Endodermal cell (in vitro differentiated cells): ENCODE measurements around the gene KCNK10. TPM values are rescaled to one million over a fixed set of nuclear protein-coding genes. Genes with fewer than 3 reads are reported as not detected.

ENCODE experiments used
- DNase-seq: peaks from one replicate; pipeline ENCODE4 v3.0.0-alpha.2; 2017
- H3K27ac ChIP-seq: 2 replicates; pipeline ENCODE4 v1.5.1; 2013; ENCODE audit warnings: mild to moderate bottlenecking, low read depth, low read length, moderate library complexity
- H3K27me3 ChIP-seq: 2 replicates; pipeline ENCODE4 v1.6.1; 2013; ENCODE audit warnings: mild to moderate bottlenecking, low read length, moderate library complexity; ENCODE audit not compliant: insufficient read depth, control insufficient read depth, poor library complexity, severe bottlenecking
- H3K36me3 ChIP-seq: 2 replicates; pipeline ENCODE4 v1.7.0; 2013; ENCODE audit warnings: mild to moderate bottlenecking, low read length, moderate library complexity; ENCODE audit not compliant: control insufficient read depth, insufficient read depth
- H3K4me1 ChIP-seq: one replicate; pipeline ENCODE4 v1.7.0; 2013; ENCODE audit warnings: low read length; ENCODE audit not compliant: control insufficient read depth, insufficient read depth
- H3K4me3 ChIP-seq: 2 replicates; pipeline ENCODE4 v1.5.1; 2013; ENCODE audit warnings: mild to moderate bottlenecking, low read length, moderate library complexity
- H3K9ac ChIP-seq: 2 replicates; pipeline ENCODE4 v1.6.1; 2013; ENCODE audit warnings: mild to moderate bottlenecking, low read length, moderate library complexity; ENCODE audit not compliant: poor library complexity, severe bottlenecking; ENCODE audit errors: extremely low read depth
- H3K9me3 ChIP-seq: 2 replicates; pipeline ENCODE4 v1.6.1; 2013; ENCODE audit warnings: mild to moderate bottlenecking, low read length, moderate library complexity; ENCODE audit not compliant: control insufficient read depth
- H3K27ac Mint-ChIP-seq: 2 replicates; pipeline ENCODE4 v1.8.0; 2020; ENCODE audit warnings: mixed read lengths
- H3K27me3 Mint-ChIP-seq: 2 replicates; pipeline ENCODE4 v1.8.0; 2021; ENCODE audit warnings: mild to moderate bottlenecking, mixed read lengths; ENCODE audit not compliant: insufficient read depth
- H3K36me3 Mint-ChIP-seq: 2 replicates; pipeline ENCODE4 v1.8.0; 2020; ENCODE audit warnings: low read depth, mixed read lengths
- H3K4me1 Mint-ChIP-seq: 2 replicates; pipeline ENCODE4 v1.8.0; 2020; ENCODE audit warnings: mixed read lengths
- H3K4me3 Mint-ChIP-seq: 2 replicates; pipeline ENCODE4 v1.8.0; 2020; ENCODE audit warnings: mild to moderate bottlenecking, moderate library complexity, mixed read lengths
- H3K9me3 Mint-ChIP-seq: 2 replicates; pipeline ENCODE4 v1.8.0; 2020; ENCODE audit warnings: mild to moderate bottlenecking, mixed read lengths
- WGBS, 2 experiments: methylation state at CpG; one replicate each; pipeline versions ENCODE4 v1.1.5 to v1.1.7; 2013; ENCODE audit warnings: missing lambda C conversion rate in 2 of 2, mixed read lengths in 1 of 2; ENCODE audit not compliant: insufficient coverage in 1 of 2, insufficient read length in 1 of 2; 5-methylcytosine and 5-hydroxymethylcytosine counted together
- total RNA-seq, 2 donors: library from RNA; stranded (reverse); fragmentation: NEBNext Ultra II Directional in 1 of 2; extraction: Animal tissue kit (Norgen Biotek cat#: 25700) in 1 of 2; gene quantifications; 2 replicates in 1 of 2; 3 replicates in 1 of 2; pipeline ENCODE4 v1.2.1, GENCODE V29; 2021
- TF ChIP-seq, protein P1 (sequence below): fragments of 200-600 bp; sonication (generic); conservative IDR thresholded peaks from 2 replicates; pipeline ENCODE4 v1.5.0; 2021; ENCODE audit warnings: antibody characterized with exemption, mild to moderate bottlenecking

The KCNK10 gene
- total RNA-seq, 2 donors from 2014 or later = 0.24 to 1.8 TPM

DNA sequence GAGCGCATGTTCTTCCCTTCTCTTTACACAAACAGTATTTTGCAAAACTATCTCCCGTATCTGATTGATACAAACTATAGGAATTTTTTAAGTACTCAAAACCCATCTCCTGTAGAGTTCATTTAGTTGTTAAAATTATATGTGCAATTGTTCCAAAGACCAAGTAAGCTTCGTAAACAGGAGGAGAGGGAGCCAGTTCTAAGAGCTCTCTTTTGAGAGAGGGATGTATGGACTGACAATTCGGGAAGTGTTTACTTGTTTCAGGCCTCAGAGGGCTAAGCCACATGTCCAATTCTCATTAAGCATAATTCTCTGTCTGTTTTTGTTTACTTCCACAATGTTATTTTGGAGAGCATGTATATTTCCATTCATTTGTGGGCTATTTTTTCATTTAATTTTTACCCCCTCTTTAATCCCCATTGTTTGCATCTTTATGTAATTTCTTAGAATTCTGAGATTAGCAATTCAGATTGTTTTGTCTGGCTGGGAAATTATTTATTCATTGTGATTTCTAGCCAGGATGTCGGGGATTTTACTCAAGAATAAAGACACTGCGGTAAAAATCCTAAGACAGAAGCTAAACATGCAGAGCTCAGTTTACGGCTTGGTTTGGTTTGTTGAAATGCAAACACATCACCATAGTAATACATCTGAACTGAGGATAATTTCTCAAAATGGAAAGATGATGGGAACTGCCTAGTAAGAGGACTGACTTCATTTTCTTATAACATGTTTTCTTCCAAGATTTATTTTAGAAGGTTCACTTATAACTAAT, 126.8 kb downstream of the KCNK10 start:
- WGBS, 2 experiments = 91 to 96% methylated on average over 5 to 6 of the region's 7 CpGs

DNA sequence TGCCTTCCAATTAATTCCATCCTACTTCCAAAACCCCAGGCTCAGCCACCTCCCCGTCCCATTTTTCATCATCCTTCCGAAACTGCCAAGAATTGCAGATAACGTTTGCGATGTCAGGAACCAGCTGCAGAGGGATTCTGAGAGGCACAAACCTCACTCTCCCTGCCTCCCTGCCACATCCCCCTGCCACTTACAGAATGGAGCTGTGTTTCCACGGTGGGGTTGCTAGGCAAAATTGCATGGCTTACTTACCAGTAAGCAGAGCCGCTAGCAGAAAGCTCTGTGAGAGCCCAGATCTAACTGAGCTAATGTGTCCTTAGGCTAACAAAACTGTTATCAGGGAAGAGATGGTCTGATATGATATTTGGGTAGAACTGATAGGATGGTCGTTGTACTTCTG, 127.4 kb downstream of the KCNK10 start:
- H3K27me3 ChIP-seq = no peaks in the 10 kb centered on the region
- no peak overlapping the region for H3K4me3 Mint-ChIP-seq
- peaks cover 1% of the 10 kb centered on the region for H3K9me3 Mint-ChIP-seq
- no peaks in the 10 kb centered on the region for H3K27me3 Mint-ChIP-seq
- DNase-seq = peak; percentile 63
- no peak overlapping the region for H3K27ac Mint-ChIP-seq
- 58 to 80% methylated on average over 4 to 7 of the region's 7 CpGs for WGBS, 2 experiments
- no peak overlapping the region for H3K9ac ChIP-seq
- H3K36me3 ChIP-seq = no peaks in the 10 kb centered on the region
- no peaks in the 10 kb centered on the region for H3K9me3 ChIP-seq
- no peak overlapping the region for H3K4me3 ChIP-seq
- peak overlapping the region; percentile 7 for H3K27ac ChIP-seq
- no peaks in the 10 kb centered on the region for H3K36me3 Mint-ChIP-seq
- TF ChIP-seq, protein P1, sequence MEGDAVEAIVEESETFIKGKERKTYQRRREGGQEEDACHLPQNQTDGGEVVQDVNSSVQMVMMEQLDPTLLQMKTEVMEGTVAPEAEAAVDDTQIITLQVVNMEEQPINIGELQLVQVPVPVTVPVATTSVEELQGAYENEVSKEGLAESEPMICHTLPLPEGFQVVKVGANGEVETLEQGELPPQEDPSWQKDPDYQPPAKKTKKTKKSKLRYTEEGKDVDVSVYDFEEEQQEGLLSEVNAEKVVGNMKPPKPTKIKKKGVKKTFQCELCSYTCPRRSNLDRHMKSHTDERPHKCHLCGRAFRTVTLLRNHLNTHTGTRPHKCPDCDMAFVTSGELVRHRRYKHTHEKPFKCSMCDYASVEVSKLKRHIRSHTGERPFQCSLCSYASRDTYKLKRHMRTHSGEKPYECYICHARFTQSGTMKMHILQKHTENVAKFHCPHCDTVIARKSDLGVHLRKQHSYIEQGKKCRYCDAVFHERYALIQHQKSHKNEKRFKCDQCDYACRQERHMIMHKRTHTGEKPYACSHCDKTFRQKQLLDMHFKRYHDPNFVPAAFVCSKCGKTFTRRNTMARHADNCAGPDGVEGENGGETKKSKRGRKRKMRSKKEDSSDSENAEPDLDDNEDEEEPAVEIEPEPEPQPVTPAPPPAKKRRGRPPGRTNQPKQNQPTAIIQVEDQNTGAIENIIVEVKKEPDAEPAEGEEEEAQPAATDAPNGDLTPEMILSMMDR = no peak
- peaks cover 9% of the 10 kb centered on the region for H3K4me1 ChIP-seq
- H3K4me1 Mint-ChIP-seq = peaks cover 30% of the 10 kb centered on the region

More for the DNA sequence above, 126.8 kb downstream of the KCNK10 start:
- Mint-ChIP-seq H3K27ac (no peak overlapping the region), H3K4me3 (no peak overlapping the region), H3K9me3 (peaks cover 1% of the 10 kb centered on the region), H3K27me3 (no peaks in the 10 kb centered on the region), H3K36me3 (no peaks in the 10 kb centered on the region), H3K4me1 (peaks cover 28% of the 10 kb centered on the region)
- Histone ChIP-seq H3K9me3 (no peaks in the 10 kb centered on the region), H3K4me3 (no peak overlapping the region), H3K27me3 (no peaks in the 10 kb centered on the region), H3K27ac (peak overlapping the region; percentile 7), H3K9ac (no peak overlapping the region), H3K36me3 (no peaks in the 10 kb centered on the region), H3K4me1 (peaks cover 9% of the 10 kb centered on the region)
- DNase-seq = no peak
- TF ChIP-seq, protein P1 = no peak

DNA sequence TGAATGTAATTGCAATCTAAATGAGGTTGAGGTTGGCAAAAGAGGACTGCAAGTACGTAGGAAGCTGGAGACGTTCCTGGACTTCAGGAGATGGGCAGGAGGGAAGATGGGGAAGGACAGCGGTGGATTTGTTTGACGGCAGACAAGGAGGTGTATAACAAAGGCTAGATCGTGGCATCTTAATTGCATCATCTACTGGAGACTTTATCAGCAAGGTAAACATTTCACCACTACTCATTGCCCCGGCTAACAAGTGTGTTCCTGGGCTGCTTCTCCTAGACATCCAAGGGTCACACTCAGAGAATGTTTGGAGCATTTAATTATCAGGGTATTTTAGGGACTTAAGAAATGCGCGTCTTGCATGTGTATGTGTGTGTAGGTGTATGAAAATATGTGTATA, 128.5 kb downstream of the KCNK10 start:
- Mint-ChIP-seq H3K4me3 (no peak overlapping the region), H3K36me3 (no peaks in the 10 kb centered on the region), H3K27ac (no peak overlapping the region), H3K9me3 (peaks cover 1% of the 10 kb centered on the region), H3K27me3 (no peaks in the 10 kb centered on the region), H3K4me1 (peaks cover 38% of the 10 kb centered on the region)
- H3K4me3 ChIP-seq = no peak overlapping the region
- H3K27ac ChIP-seq = no peak overlapping the region
- no peak for DNase-seq
- TF ChIP-seq, protein P1 = no peak
- H3K27me3 ChIP-seq = no peaks in the 10 kb centered on the region
- H3K36me3 ChIP-seq = no peaks in the 10 kb centered on the region
- WGBS, 2 experiments = 75 to 85% methylated on average over 7 to 8 of the region's 8 CpGs
- peaks cover 13% of the 10 kb centered on the region for H3K4me1 ChIP-seq
- no peak overlapping the region for H3K9ac ChIP-seq
- H3K9me3 ChIP-seq = no peaks in the 10 kb centered on the region
